NCI-H2196 (cell line): ENCODE results near the gene AFTPH.

ENCODE experiments used
- DNase-seq: peaks from one replicate; lab custom pipeline; 2025; ENCODE audit not compliant: unreplicated experiment; lab: John Stamatoyannopoulos, UW

The AFTPH gene

DNA sequence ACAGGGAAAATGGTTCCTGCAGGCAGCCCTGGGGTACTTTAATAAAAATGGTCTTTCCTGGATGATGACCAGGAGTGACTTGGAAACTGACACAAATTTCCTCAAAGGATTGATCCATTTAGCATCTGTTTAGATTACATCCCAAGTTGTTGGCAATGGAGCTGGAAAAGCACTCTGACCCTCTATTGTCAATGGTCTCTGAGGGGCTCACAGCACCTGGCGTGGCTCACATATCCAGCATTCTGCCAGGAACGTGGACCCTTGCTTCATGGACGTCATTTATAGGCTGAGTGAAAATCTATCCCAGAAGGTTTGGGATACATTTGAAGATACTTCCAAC, 85.8 kb downstream of the AFTPH start:
- no peak for DNase-seq

GRCh38 chr2:64610316-64610855, 86.3 kb downstream of the AFTPH start:
- DNase-seq, result no peak

DNA sequence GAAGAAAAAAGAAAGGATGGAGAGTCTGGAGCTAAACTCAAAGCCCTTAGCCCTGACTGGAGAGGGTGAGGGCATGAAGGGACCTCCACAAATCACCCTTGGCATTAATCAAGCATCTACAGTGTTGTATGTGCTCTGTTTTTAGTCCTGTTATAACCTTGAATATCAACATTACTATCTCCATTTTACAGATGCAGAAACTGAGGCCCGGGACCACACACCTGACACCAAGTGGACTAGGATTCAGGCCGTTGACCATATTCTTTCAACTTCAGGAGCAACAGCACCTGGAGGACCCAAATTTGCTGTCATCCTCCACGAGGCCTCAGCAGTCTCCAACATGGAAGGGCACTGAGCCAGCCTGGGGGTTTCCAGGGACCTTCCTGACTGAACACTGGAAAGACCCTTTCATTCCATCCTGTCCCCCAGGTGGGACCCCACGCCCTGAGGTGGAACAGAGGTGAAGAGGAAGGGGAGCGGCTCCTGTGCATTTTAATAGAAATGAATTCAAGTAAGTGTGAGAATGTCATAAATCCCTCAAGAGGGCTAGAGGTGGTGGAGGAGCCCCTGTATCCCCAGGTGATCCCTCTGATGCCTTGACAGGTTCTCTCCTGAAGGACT, 88.6 kb downstream of the AFTPH start:
- no peak for DNase-seq

DNA sequence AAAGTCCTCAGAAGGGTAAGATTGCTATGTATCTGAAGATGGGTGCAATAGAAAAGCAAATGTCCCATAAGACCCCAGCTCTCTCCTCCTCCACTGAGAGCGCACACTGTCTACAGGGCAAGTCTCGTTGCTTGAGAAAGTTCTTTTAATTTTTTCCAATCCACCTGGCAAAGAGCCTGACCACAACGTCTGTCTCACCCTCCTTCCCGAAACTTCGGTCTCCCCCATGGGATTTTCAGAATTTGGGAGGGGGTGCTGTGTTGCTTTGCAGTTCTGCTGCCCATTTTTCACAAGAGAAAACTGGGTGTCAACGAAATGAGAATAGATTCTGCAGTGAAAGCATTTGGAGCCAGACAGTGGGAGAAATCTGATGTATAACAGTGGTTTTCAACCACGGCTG, 89.1 kb downstream of the AFTPH start:
- no peak for DNase-seq

DNA sequence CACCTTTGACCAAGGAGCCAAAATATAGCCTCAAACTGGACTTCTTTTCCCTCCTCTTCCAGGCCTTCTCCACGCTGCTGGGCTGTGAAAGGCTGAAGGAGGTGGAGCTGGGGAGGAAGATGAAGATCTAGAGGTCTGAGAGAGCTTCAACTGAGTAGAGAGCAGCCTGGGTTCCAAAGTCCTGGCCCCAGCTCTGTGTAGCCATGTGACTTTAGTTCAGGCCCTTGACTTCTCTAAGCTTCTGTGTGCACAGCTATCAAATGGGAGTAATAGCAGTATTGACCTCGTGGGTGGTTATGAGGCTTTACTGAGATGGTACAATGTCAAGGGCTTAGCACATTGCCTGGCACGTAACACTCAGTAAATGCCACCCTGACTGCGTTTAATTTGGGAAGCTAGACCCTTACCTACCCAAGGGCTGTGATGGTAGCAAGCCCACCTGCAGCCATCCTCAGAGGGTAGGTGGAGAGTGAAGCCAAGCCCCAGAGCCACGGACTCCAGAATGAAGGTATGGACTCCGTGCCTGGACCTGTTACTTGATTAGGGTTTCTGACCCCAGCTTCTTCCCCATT, 91.2 kb downstream of the AFTPH start:
- DNase-seq, result no peak

GRCh38 chr2:64615844-64616536, 91.9 kb downstream of the AFTPH start:
- DNase-seq, result no peak

DNA sequence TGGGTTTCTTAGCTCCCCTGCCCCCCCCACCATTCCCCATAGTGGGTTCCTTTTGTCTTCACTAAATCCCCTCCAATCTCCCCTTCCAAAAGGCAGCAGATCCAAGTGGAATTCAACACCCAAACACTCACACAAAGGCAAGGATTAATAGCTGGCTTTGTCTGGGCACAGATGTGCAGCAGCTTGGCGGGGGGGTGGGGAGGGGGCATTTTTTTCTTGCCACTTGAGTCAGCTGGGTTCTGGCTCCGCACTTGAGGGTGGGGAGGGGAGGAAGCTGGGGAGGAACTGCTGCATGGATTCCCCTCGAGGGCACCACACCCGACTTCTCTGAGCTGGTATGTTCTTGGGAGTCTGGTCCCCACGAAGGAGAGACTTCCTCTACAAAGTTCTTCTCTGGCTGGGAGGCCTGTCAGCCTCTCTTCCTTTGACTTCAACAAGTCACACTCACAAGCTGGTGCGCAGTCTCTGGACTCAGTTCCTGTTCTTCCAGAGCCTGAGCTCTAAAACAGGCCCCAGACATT, 93.6 kb downstream of the AFTPH start:
- no peak for DNase-seq

- no peak for DNase-seq
These were observed 96.5 kb downstream of the AFTPH start for GRCh38 chr2:64620661-64621060.

DNA sequence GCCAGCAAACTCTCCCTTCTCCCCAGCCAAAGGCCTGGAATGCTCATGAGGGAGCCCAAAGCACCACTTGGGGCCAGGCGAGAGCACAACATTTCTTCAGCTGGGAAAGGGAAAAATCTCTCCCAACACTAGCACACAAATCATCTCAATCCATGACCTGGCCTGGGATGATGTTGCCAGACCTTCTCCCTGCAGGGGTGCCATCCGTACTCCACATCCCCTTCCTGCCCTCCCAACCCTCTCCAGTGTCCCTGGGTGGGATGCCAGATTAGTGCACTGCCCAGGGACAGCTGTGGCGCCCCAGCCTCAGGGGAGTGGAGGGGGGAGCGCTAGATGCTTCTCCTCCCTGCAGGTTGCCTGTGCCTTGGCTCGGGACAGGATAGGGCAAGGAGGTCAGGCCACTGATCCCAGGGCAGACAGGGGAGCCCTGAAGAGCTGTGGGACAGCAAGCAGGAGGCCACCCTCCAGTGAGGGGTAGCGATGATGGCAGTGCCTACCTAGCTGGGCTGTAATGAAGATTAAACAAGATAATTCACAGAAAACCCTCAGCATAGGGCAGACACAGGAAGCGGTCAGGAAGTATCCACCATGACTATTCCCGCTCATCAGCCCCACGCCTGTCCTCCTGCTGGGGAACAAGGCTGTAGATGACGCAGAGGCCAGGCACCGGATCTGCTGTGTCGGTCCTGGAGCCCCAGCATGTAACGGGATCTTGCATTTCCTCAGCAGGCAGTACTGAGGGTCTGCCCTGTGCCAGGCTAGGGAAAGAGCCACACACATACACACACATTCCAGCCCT, 98.5 kb downstream of the AFTPH start:
- DNase-seq, result no peak

DNA sequence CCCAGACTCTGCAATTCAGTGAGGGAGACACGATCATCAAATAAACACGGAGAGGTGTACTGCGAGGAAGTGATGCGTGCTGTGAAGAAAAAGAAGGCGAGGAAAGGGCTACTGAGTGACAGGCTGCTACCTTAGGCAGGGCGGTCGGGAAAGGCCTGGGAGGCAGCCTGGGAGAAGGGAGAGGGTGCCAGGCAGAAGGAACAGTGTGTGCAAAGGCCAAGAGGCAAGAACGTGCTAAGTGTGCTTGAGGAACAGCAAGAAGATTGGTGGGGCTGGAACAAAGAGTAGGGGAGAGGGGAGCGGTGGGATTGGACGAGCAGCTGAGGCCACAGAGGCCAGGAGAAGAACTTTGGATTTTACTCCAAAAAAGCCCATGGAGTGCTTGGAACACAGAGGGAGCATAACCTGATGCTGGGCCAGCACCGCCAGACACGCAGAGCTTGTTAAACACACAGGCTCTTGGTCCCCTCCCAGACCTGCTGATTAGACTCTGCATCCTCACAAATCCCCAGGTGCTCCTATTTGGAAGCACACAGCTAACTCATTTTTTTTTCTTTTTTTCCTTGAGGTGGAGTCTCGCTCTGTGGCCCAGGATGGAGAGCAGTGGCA, 99.2 kb downstream of the AFTPH start:
- no peak for DNase-seq

GRCh38 chr2:64624108-64624610, 100.0 kb downstream of the AFTPH start:
- DNase-seq, result no peak

DNA sequence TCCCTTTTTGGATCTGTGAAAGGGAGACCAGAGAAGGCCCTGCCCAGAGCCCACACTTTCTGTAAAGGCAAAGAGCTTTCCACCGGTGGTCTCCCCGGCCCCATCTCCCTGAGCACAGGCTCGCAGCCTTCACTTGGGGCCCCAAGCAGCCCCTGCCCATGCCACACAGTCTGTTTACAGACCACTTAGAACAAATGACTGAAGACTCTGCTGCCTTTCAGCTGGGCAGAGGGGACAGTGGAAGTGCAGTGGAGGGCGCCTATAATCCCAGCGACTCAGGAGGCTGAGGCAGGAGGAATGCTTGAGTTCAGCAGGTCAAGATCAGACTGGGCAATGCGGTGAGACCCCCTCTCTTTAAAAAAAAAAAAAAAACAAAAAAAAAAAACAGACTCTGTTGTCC, 100.7 kb downstream of the AFTPH start:
- DNase-seq, result no peak

DNA sequence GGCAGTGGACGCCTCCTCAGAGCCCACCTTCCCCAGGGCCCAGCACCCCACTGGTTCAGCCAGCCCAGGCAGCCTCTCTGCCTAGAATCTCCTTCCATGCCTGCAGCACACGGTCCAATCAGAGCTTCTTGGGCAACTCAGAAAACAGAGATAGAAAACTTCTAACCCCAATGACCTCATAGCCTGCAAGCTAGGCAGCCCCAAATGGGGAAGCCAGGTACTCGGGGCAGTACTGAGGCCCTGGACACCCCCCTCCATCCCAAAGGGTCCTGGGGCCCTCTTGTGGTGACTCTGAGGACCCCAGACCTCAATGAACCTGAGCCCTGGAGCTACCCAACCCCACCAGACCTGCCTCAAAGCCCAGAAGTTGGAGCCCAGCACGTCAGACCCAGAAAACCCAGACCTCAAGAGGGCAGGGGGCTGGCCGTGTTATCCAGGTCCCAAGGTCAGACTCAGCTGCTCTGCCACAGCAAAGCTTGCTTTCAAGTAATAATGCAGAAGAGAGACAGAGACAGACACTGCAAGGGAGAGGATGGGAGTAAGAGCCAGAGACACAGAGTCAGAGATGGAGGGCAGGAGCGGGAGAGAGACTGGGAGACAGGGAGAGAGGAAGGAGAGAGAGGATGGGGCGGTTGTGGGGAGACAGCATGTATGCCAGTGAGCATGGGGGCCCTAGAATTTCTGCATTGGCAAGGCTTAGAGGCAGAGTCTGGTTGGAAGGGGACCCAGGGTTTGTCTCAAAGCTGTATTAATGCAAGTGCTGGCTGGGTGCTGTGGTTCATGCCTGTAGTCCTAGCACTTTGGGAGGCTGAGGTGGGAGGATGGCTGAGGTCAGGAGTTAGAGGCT, 101.4 kb downstream of the AFTPH start:
- no peak for DNase-seq

DNA sequence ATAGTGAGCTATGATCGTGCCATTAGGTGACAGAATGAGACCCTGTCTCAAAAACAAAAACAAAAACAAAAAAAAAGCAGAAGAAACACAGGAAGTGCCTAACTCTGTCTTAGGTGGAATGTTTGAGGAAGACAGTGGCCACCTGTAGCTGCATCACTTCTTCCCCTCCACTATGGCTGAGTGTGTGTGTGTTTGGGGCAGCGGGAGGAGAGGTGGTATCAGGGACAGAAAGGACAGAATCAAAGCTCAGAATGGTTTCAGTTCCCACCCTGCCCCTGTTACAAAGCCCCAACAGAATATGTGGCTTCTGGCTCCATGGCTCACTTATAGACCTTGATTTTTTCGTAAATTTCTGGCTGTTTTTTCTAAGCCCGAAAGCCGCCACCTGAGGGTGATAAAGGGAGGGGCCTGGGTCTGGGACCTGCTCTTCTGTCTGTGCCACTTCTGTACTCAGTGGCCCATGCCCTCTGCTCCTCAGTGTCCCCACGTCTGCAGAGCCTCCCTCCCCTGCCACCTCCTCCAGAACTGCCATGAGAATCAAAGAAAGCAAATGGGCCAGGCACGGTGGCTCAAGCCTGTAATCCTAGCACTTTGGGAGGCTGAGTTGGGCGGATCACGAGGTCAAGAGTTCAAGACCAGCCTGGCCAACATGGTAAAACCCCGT, 102.2 kb downstream of the AFTPH start:
- DNase-seq, result no peak

- DNase-seq, result peak; percentile 1
These were observed 103.0 kb downstream of the AFTPH start for GRCh38 chr2:64626963-64627760.

GRCh38 chr2:64627860-64628841, 104.0 kb downstream of the AFTPH start:
- no peak for DNase-seq

- DNase-seq, result no peak
These were observed 105.2 kb downstream of the AFTPH start for GRCh38 chr2:64629329-64629781.
